Stimulated activated CD8-positive, alpha-beta memory T cell treated with anti-CD3 and anti-CD28 coated beads, Interleukin-4, amount 100 ng/mL, for 48 hours (primary cell): ENCODE measurements around the gene ZW10.

Experiments
- DNase-seq: peaks from one replicate; pipeline ENCODE4 v3.0.0-alpha.2; 2020

ZW10 gene

GRCh38 chr11:113695207-113695606, 78.3 kb downstream of the ZW10 start:
- DNase-seq: no peak

- DNase-seq: no peak
These were observed 79.1 kb downstream of the ZW10 start for GRCh38 chr11:113694390-113694789.

- DNase-seq: no peak
These were observed 80.5 kb downstream of the ZW10 start for GRCh38 chr11:113693030-113693429.

- peak; percentile 61 for DNase-seq
These were observed 82.6 kb downstream of the ZW10 start for GRCh38 chr11:113690619-113691569.

GRCh38 chr11:113689768-113690618, 83.5 kb downstream of the ZW10 start:
- no peak for DNase-seq

- no peak for DNase-seq
These were observed 87.7 kb downstream of the ZW10 start for GRCh38 chr11:113685654-113686359.

GRCh38 chr11:113684496-113684895, 89.0 kb downstream of the ZW10 start:
- no peak for DNase-seq

GRCh38 chr11:113683481-113684046, 89.9 kb downstream of the ZW10 start:
- DNase-seq: no peak
